Ectodermal cell (in vitro differentiated cells): ENCODE measurements around the gene SLC28A3.

ENCODE experiments used
- H3K27ac ChIP-seq: 2 replicates; pipeline ENCODE4 v1.7.0; 2013; ENCODE audit warnings: mild to moderate bottlenecking, low read depth, low read length; ENCODE audit not compliant: insufficient read depth, poor library complexity, severe bottlenecking
- H3K27me3 ChIP-seq: 2 replicates; pipeline ENCODE4 v1.7.0; 2013; ENCODE audit warnings: mild to moderate bottlenecking, low read length; ENCODE audit not compliant: insufficient read depth, control insufficient read depth, poor library complexity, severe bottlenecking
- H3K36me3 ChIP-seq: one replicate; pipeline ENCODE4 v1.7.0; 2013; ENCODE audit warnings: low read length; ENCODE audit not compliant: control insufficient read depth, insufficient read depth
- H3K4me1 ChIP-seq: one replicate; pipeline ENCODE4 v1.7.0; 2013; ENCODE audit warnings: low read length; ENCODE audit not compliant: control insufficient read depth, insufficient read depth
- H3K4me3 ChIP-seq: 2 replicates; pipeline ENCODE4 v1.7.0; 2013; ENCODE audit warnings: low read depth, low read length, control low read depth; ENCODE audit not compliant: insufficient read depth
- H3K9me3 ChIP-seq: 2 replicates; pipeline ENCODE4 v1.7.0; 2013; ENCODE audit warnings: mild to moderate bottlenecking, low read length, moderate library complexity; ENCODE audit not compliant: control insufficient read depth
- WGBS, 2 experiments: methylation state at CpG; one replicate each; pipeline ENCODE4 v1.1.7; 2013; ENCODE audit warnings: missing lambda C conversion rate in 2 of 2; 5-methylcytosine and 5-hydroxymethylcytosine counted together

The SLC28A3 gene

DNA sequence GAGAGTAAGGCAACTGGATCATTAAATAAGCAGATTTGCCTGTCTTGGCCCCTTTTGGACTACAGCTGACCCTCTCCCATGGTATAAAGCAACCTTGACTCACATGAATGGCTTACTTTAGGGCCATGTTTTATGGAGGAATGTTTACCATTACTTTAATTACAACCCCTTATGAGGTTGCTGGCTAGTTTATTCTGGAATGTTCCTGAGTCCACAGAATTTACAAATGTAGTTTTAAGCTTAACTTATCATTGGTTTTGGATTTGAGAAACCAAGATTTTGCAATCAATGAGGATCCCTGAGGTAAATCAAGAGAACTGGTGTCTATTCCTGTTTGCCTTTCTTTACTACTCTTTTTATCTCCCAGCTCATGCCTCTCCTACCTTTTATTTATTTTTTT lies 15.7 kb downstream of the SLC28A3 start:
- Histone ChIP-seq H3K27me3 (no peaks in the 10 kb centered on the region), H3K27ac (no peak overlapping the region), H3K4me3 (no peak overlapping the region), H3K36me3 (no peaks in the 10 kb centered on the region), H3K9me3 (no peaks in the 10 kb centered on the region), H3K4me1 (no peaks in the 10 kb centered on the region)

DNA sequence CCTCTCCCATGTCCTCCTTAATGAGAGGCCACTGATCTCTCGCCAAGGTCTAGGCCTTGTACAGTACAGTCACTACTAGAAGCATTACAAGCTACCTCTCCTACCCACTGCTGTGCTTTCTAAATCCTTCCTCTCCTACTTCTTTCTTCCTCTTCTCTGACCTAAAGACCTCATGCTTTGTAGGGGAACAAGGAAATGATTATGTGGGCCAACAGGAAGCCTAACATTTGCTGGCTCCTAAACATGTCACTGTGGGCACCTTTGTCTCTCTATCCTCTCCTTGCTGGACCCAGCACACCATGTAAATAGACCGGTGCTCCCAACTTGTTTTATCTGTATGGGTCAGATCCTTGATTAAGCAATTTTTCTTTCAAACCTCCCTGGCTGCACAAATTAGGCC lies 16.7 kb downstream of the SLC28A3 start:
- no peaks in the 10 kb centered on the region for H3K36me3 ChIP-seq
- H3K4me1 ChIP-seq = no peaks in the 10 kb centered on the region
- no peaks in the 10 kb centered on the region for H3K27me3 ChIP-seq
- H3K27ac ChIP-seq = no peak overlapping the region
- H3K9me3 ChIP-seq = no peaks in the 10 kb centered on the region
- 93 to 95% methylated on average over 2 of the region's 2 CpGs for WGBS, 2 experiments
- no peak overlapping the region for H3K4me3 ChIP-seq

DNA sequence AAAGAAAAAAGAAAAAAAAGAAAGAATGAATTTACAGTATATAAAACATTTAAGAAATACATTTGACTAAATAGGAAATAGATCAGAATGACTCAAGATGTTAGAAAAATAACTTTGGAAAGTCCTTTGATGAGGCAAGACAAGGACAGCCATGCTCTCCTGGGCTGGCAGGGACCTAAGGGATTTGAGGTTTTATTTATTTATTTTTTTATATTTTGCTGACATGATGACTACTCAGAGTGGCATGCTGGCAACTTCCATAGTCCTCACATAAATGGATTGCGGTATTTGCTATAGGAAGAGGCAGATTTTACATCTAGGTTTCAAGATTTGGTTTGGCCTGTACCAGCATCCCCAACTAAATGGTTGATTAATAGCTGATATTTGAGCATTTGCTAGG lies 17.7 kb downstream of the SLC28A3 start:
- 100% methylated on average over 1 of the region's 1 CpG for whole genome bisulfite sequencing, 2 experiments

DNA sequence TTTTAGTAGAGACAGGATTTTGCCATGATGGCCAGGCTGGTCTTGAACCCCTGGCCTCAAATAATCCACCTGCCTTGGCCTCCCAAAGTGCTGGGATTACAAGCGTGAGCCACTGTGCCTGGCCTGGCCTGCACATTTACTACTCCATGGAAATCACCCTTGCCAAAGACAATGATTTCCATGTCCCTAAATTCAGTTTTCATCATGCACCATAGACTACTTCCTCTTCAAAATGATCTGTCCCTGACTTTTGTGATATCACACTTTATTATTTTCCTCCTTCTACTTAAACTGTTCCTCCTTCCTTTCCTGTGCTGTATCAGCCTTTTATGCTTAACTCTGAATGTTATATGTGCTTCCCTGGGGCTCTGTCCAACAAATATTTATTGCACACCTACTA lies 20.3 kb downstream of the SLC28A3 start:
- Histone ChIP-seq H3K9me3 (no peaks in the 10 kb centered on the region), H3K36me3 (no peaks in the 10 kb centered on the region), H3K27ac (no peak overlapping the region), H3K4me3 (no peak overlapping the region), H3K27me3 (no peaks in the 10 kb centered on the region), H3K4me1 (no peaks in the 10 kb centered on the region)
- WGBS, 2 experiments = 86 to 90% methylated on average over 1 of the region's 1 CpG

More for the DNA sequence above, 17.7 kb downstream of the SLC28A3 start:
- Histone ChIP-seq H3K4me1 (no peaks in the 10 kb centered on the region), H3K36me3 (no peaks in the 10 kb centered on the region), H3K27ac (no peak overlapping the region), H3K9me3 (no peaks in the 10 kb centered on the region), H3K4me3 (no peak overlapping the region), H3K27me3 (no peaks in the 10 kb centered on the region)

DNA sequence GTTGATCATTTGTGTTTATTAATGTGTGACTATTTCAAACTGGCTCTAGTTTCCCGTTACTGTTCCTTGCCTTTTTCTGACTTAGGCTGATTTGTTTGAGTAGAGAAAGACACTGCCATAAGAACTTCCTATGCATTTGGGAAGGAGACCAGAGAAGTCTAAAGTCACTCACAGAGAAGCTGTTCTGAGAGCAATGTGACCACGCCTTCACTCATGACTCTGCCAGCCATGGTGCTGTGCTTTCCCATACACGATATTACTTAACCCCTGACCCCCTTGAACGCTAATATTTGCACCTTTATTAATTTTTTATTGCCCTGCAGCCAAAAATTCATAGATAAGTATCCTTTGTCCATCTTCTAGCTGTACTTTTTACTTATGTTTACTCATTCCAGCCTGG lies 20.9 kb downstream of the SLC28A3 start:
- Histone ChIP-seq H3K36me3 (no peaks in the 10 kb centered on the region), H3K4me1 (no peaks in the 10 kb centered on the region), H3K27ac (no peak overlapping the region), H3K4me3 (no peak overlapping the region), H3K27me3 (no peaks in the 10 kb centered on the region), H3K9me3 (no peaks in the 10 kb centered on the region)
- WGBS, 2 experiments = 89 to 90% methylated on average over 4 of the region's 4 CpGs

DNA sequence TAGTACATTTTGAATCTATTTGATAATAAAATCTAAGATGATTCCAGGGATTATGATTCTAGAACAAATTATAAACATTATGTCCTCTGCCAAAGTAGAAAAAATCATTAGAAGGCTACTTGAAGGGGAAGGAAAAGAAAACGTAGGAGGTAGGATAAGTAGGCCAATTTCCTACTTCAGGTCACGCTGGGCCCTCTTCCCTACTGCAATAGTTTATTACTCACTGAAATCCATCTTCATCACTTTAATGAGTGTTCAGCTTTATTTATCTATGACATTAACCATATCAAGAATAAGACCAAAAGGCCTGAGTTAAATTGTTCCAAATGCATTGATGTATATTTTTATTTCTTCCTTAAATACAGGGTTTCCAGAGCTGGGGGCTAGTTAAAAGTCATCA lies 21.6 kb downstream of the SLC28A3 start:
- H3K9me3 ChIP-seq = no peaks in the 10 kb centered on the region
- H3K4me3 ChIP-seq = no peak overlapping the region
- no peaks in the 10 kb centered on the region for H3K36me3 ChIP-seq
- H3K27me3 ChIP-seq = no peaks in the 10 kb centered on the region
- H3K4me1 ChIP-seq = no peaks in the 10 kb centered on the region
- WGBS, 2 experiments = 77% methylated on average over 1 of the region's 2 CpGs; no CpG with 5 or more reads in 1 of the 2 experiments
- no peak overlapping the region for H3K27ac ChIP-seq

DNA sequence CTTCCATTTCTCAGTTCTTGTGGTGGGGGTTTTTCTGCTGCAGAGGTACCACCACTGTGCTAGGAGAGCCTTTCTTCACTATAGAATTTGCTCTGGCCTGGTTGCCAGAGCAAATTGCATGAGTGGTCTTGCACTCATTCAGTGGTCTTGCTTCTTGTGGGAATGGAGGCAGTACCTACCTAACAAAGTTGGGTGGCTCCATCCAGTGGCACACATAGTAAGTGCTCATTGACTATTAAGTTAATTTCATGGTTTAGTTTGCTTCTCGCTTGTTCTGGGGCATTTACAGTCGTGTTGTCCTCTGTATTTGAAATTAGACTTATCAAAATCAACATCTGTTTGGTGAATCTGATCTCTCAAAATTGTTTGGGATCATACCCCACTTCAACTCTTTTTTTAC lies 23.0 kb downstream of the SLC28A3 start:
- Histone ChIP-seq H3K36me3 (no peaks in the 10 kb centered on the region), H3K9me3 (no peaks in the 10 kb centered on the region), H3K4me1 (no peaks in the 10 kb centered on the region), H3K27ac (no peak overlapping the region), H3K27me3 (no peaks in the 10 kb centered on the region), H3K4me3 (no peak overlapping the region)
- 74 to 97% methylated on average over 2 of the region's 2 CpGs for WGBS, 2 experiments

DNA sequence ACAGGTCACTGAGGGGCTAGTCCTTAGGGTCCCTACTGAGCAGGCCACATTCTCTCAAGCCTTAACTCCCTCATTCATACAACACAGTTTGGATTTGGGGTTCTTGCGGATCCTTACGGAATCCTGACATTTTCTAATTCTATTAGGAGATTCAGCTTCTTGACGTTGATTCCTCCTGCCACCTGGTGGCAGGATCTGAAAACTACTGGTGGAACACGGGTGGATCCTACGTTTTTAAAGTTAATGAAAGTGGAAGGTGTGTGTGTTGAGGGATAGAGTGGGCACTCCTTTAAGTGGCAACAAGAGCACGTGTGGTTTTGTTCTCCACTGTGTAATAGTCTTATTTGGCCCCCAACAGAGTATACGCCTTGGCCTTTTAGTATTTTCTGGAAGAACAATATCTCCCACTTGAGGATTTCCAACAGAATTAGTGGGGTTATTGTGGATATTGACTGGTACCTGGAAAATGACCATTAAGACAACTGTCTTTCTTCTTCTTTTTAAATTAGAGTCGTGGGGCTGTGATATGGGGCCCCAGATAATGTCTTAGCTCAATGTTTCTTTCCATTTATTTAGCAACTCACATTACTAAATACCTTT lies 25.2 kb downstream of the SLC28A3 start:
- no peaks in the 10 kb centered on the region for H3K36me3 ChIP-seq
- no peaks in the 10 kb centered on the region for H3K27me3 ChIP-seq
- H3K4me3 ChIP-seq = no peak overlapping the region
- no peaks in the 10 kb centered on the region for H3K4me1 ChIP-seq
- no peaks in the 10 kb centered on the region for H3K9me3 ChIP-seq
- 26 to 27% methylated on average over 8 of the region's 8 CpGs for WGBS, 2 experiments
- no peak overlapping the region for H3K27ac ChIP-seq

DNA sequence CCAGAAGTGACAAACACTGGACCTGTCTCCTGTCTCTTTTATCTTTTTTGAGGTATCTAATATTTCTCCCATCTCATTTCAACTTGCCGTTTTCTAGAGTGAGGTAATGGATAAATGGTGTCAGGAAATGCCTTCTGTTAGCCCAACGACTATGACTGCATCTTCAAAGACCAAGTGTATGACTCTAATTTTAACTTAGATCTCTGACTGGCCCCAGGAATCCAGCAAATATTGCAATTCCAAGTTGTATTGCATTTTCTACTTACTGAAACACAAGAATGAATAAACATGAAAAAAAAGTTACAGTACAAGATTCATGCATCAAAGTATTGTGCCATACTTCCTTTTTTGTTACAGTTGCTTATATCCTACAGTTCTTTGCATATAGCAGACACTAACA lies 26.3 kb downstream of the SLC28A3 start:
- Histone ChIP-seq H3K4me3 (no peak overlapping the region), H3K27me3 (no peaks in the 10 kb centered on the region), H3K36me3 (no peaks in the 10 kb centered on the region), H3K4me1 (no peaks in the 10 kb centered on the region), H3K27ac (no peak overlapping the region), H3K9me3 (no peaks in the 10 kb centered on the region)
- WGBS, 2 experiments = 95 to 96% methylated on average over 2 of the region's 2 CpGs

DNA sequence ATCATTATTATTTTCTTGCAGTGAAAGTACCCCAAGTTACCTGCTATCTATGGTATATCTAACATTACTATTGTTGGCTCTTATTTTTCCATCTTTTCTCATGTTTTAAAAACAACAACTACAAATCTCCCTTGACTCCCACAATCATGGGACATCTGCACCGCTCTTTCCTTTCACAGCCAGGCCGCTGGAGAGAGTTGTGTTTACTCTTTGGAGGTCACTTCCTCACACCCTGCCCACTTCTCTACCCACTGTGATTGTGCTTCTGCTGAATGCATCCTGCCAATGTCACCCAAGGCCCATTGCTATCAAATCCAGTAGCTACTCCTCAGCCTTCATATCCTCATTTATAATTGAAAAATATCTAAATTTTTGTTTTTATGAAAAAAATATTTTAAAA lies 29.7 kb downstream of the SLC28A3 start:
- H3K27me3 ChIP-seq = no peaks in the 10 kb centered on the region
- H3K4me1 ChIP-seq = no peaks in the 10 kb centered on the region
- no peaks in the 10 kb centered on the region for H3K36me3 ChIP-seq
- WGBS, 2 experiments = 91 to 94% methylated on average over 2 of the region's 2 CpGs
- no peak overlapping the region for H3K27ac ChIP-seq
- H3K4me3 ChIP-seq = no peak overlapping the region
- H3K9me3 ChIP-seq = no peaks in the 10 kb centered on the region
